ENCODE measurements around the gene BLCAP. TPM values are rescaled to one million over a fixed set of nuclear protein-coding genes. Genes with fewer than 3 reads are reported as not detected.

BLCAP gene
- total and polyA plus RNA-seq, 2 of the 4 experiments (the other 2 are of a cell fraction) = 17.7 to 67.3 TPM

GRCh38 chr20:37556538-37556937 lies 28.9 kb upstream of the BLCAP start:
- intact Hi-C loops (cut with micrococcal nuclease) = no loop called here
- Histone ChIP-seq H2BK5ac (ENCODE audit: low read depth, low read length, poor library complexity, severe bottlenecking) (no peak overlapping the region), H3K4ac (ENCODE audit: low read depth, low read length) (no peak overlapping the region), H3K9ac (ENCODE audit: low read depth, low read length) (no peak overlapping the region), H3K27me3 (ENCODE audit: control insufficient read depth, insufficient read depth, low read length) (peaks cover 23% of the 10 kb centered on the region), H2BK15ac (ENCODE audit: low read depth, low read length) (no peak overlapping the region), H2BK120ac (ENCODE audit: low read depth, low read length) (no peak overlapping the region), H3K18ac (ENCODE audit: low read depth, low read length) (no peak overlapping the region), H3K4me2 (ENCODE audit: low read depth, low read length) (no peak overlapping the region), H4K20me1 (ENCODE audit: insufficient read depth, low read length) (no peaks in the 10 kb centered on the region), H4K5ac (ENCODE audit: low read depth, low read length) (no peak overlapping the region), H3K27ac (ENCODE audit: insufficient read depth, low read length) (no peak overlapping the region), H2AFZ (replicated peaks; ENCODE audit: low read length, poor library complexity) (no peak overlapping the region), H3K4me1 (ENCODE audit: control insufficient read depth, insufficient read depth, low read length) (no peaks in the 10 kb centered on the region), H4K8ac (ENCODE audit: low read depth in 2 of 2, low read length in 2 of 2) (no peak overlapping the region), H2BK20ac (ENCODE audit: low read depth, low read length) (no peak overlapping the region), H3K36me3 (ENCODE audit: control insufficient read depth, insufficient read depth, low read length) (no peaks in the 10 kb centered on the region), H3K14ac (replicated peaks; ENCODE audit: low read depth, low read length) (no peak overlapping the region), H2AK9ac (replicated peaks; ENCODE audit: low read depth, low read length, poor library complexity) (no peak overlapping the region), H3K4me3 (ENCODE audit: insufficient read depth, low read depth, low read length) (no peak overlapping the region), H4K91ac (ENCODE audit: insufficient read depth, low read depth, low read length) (no peak overlapping the region), H3K23ac (ENCODE audit: low read depth, low read length) (no peak overlapping the region), H3K9me1 (ENCODE audit: insufficient read depth, low read length) (no peaks in the 10 kb centered on the region), H2AK5ac (ENCODE audit: low read depth, low read length) (no peak overlapping the region), H3K56ac (ENCODE audit: extremely low read depth, insufficient read depth, low read length) (no peak overlapping the region), H3K9me3 (ENCODE audit: control insufficient read depth, insufficient read depth, low read length) (no peaks in the 10 kb centered on the region), H3K79me1 (ENCODE audit: low read depth in 1 of 2, low read length in 2 of 2) (no peaks in the 10 kb centered on the region)
- 65% methylated on average over 6 of the region's 6 CpGs; no CpG with 5 or more reads in 1 of the 2 experiments for WGBS, 2 experiments (ENCODE audit: extremely low coverage in 2 of 2, insufficient read length in 1 of 2)
- ATAC-seq (ENCODE audit: low read depth) (no peak), DNase-seq (no peak)
- no peak for TF ChIP-seq CTCF (conservative IDR thresholded peaks at IDR 0.05; ENCODE audit: low read depth, low read length)
- TF ChIP-seq USF2 (IDR thresholded peaks at IDR 0.05; ENCODE audit: low read depth, low read length) = no peak
- no peak for TF ChIP-seq RAD21 (IDR thresholded peaks at IDR 0.05; ENCODE audit: low read length)
- TF ChIP-seq FOS (IDR thresholded peaks at IDR 0.05; ENCODE audit: low read depth, low read length) = no peak
- no peak for TF ChIP-seq MXI1 (IDR thresholded peaks at IDR 0.05; ENCODE audit: borderline replicate concordance, low read depth, low read length)
- TF ChIP-seq CHD1 (IDR thresholded peaks at IDR 0.05; ENCODE audit: low read depth, low read length) = no peak
- no peak for TF ChIP-seq MAFK (IDR thresholded peaks at IDR 0.05; ENCODE audit: low read depth, low read length)
- TF ChIP-seq POLR2A (IDR thresholded peaks at IDR 0.05; ENCODE audit: low read depth, low read length) = no peak
- no peak for TF ChIP-seq RCOR1 (IDR thresholded peaks at IDR 0.05; ENCODE audit: insufficient replicate concordance, low read length)
- TF ChIP-seq RFX5 (IDR thresholded peaks at IDR 0.05; ENCODE audit: low read depth, low read length) = no peak
- no peak for TF ChIP-seq CEBPB (IDR thresholded peaks at IDR 0.05; ENCODE audit: low read depth, low read length)
- TF ChIP-seq ELK1 (IDR thresholded peaks at IDR 0.05; ENCODE audit: borderline replicate concordance, low read depth, low read length) = no peak
- no peak for TF ChIP-seq MAZ (IDR thresholded peaks at IDR 0.05; ENCODE audit: borderline replicate concordance, low read depth, low read length)
- TF ChIP-seq BHLHE40 (IDR thresholded peaks at IDR 0.05; ENCODE audit: low read depth, low read length) = no peak
- no peak for TF ChIP-seq SMC3 (IDR thresholded peaks at IDR 0.05; ENCODE audit: low read depth, low read length)
- TF ChIP-seq NFE2L2 (IDR thresholded peaks at IDR 0.05; ENCODE audit: low read depth, low read length) = no peak
- no TSS peak for BruUV-seq (replicated peaks)
- dilution Hi-C loops (cut with HindIII; ENCODE audit: low sequenced_read_pairs, unreplicated experiment) = no loop called here
- CTCF ChIA-PET = no interaction called here
- in situ Hi-C loops (cut with MboI; ENCODE audit: low sequenced_read_pairs) = no loop called here
- POLR2A ChIA-PET (ENCODE audit: unreplicated experiment) = no interaction called here
